Choroid plexus epithelial cell (primary cell): ENCODE data around the gene CD7.

Experiments used
- DNase-seq: peaks from one replicate; pipeline ENCODE4 v3.0.0-alpha.2; 2010; ENCODE audit warnings: low read depth
- H3K4me3 ChIP-seq: 2 replicates; pipeline ENCODE4 v1.5.1; 2011; ENCODE audit warnings: low read depth, mild to moderate bottlenecking, control low read depth, low read length, moderate library complexity
- CTCF ChIP-seq: conservative IDR thresholded peaks from 2 replicates; pipeline ENCODE4 v1.5.1; 2011; ENCODE audit warnings: low read depth, mild to moderate bottlenecking, control low read depth, inconsistent platforms, low read length, moderate library complexity

CD7 gene

DNA sequence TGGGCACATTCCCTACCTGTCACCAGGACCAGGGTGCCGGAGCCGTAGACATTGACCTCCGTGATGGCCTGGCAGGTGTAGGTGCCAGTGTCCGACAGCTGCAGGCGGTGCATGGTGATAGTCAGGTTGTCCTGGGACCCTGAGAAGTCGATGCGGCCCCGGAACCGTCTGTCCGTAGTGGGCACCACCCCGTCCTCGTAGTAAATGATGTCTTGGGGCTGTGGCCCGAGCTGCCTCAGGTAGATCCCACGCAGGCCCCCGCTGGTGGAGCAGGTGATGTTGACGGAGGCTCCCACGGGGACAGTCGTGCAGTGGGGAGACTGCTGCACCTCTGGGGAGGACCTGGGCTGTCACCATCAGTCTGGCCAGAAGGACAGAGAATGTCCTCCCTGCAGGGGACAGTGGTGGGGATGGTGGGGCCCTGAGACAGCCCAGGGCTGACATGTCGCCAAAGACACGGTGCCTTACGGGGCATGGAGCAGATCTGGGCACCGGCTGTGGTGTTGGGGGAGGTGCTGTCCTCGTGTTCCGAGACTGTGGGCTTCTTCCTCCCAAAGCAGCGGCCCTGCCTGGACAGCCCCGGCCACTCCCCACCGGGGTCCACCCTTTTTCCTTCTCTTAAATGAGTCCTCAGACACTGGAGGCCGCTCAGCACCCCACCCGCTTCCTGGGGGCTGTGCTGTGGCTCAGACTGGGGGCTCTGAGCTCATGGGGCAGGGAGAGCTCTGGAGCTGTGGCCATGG lies 586 bp downstream of the CD7 start:
- no peak for TF ChIP-seq CTCF
- no peak for DNase-seq
- no peak overlapping the region for H3K4me3 ChIP-seq

DNA sequence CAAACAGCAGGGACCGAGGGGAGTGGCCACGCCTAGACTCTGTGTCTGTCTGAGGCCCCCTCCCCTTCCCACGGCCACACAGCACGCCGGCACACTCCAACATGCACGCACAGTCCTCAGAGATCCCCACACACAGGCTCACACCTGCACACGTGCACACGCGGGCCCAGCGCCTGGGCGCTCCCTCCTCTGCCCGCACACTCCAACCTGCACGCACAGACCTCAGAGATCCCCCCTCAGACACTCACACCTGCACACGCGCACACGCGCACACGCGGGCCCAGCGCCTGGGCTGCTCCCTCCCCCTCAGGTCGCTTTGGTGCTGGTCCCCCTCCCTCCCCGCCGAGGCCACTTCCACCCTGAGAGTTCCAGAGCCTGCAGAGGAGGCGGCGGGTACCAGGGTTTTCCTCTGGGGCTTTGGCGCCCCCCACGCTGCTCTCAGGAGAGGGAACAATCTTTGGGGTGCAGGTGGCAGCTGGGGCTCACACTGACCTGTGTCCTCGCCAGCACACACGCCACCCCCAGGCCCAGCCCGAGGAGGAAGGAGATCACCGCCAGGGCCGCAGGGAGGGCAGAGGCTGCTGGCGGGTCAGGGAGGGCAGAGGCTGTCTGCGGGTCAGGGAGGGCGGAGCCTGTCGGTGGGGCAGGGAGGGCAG lies 1.6 kb downstream of the CD7 start:
- TF ChIP-seq CTCF = no peak
- H3K4me3 ChIP-seq = no peak overlapping the region
- DNase-seq = no peak

GRCh38 chr17:82314727-82315605 lies 2.4 kb downstream of the CD7 start:
- DNase-seq = no peak
- no peak overlapping the region for H3K4me3 ChIP-seq
- no peak for TF ChIP-seq CTCF

GRCh38 chr17:82314012-82314726 lies 3.2 kb downstream of the CD7 start:
- DNase-seq = no peak
- H3K4me3 ChIP-seq = no peak overlapping the region
- TF ChIP-seq CTCF = no peak

DNA sequence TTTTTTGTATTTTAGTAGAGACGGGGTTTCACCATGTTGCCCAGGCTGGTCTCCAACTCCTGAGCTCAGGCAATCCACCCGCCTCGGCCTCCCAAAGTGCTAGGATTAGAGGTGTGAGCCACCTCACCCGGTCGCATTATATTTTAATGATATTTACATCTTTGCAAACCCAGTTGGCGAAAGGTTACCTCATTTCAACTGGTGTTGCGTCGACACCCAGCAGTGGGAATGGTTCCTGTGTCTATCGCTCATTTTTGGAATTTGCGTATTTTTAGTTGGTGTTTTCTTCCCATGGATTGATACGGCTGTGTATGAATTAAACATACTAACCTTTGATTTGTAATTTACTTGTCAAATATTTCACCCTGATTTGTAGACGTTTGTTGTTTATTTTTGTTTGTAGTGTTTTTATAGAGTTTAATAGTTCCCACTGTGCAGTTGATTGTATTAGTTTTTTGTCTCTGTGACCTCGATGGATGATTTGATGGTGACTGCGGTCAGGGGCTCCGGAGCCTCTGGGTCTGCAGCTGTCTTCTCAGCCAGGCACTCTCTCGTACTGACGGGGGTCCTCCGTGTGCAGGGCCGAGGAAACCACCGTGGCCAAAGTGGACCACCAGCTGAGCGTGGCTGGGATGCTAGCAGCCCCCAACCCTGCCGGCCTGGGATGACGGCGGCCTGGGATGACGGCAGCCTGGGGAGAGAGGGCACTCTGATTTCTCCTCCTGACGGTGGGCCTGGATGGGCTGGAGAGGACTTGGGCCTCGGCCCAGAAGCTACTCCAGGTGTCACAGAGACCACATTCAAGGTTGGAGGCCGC lies 4.0 kb downstream of the CD7 start:
- H3K4me3 ChIP-seq = no peak overlapping the region
- no peak for DNase-seq
- TF ChIP-seq CTCF = no peak

- no peak for TF ChIP-seq CTCF
- no peak overlapping the region for H3K4me3 ChIP-seq
- no peak for DNase-seq
Observed at GRCh38 chr17:82311971-82312370, 5.4 kb downstream of the CD7 start.
